IPS DF 4.7 (cell line): ENCODE results near the gene RAPGEF2.

Source experiments
- DNase-seq: peaks from one replicate; pipeline ENCODE4 v3.0.0-alpha.2; 2013; ENCODE audit warnings: low spot score; ENCODE audit errors: extremely low read depth

The RAPGEF2 gene

GRCh38 chr4:159303435-159303834 lies 200.6 kb downstream of the RAPGEF2 start:
- no peak for DNase-seq

DNA sequence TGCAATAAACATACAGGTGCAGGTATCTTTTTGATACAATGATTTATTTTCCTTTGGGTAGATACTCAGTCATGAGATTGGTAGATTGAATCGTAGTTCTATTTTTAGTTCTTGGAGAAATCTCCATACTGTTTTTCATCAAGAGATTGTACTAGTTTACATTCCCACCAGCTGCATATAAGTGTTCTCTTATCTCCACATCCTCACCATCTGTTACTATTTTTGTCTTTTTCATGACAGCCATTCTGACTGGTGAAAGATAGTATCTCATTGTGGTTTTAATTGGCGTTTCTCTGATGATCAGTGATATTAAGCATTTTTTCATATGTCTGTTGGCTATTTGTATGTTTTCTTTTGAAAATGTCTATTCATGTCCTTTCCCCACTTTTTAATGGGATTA lies 202.2 kb downstream of the RAPGEF2 start:
- no peak for DNase-seq

DNA sequence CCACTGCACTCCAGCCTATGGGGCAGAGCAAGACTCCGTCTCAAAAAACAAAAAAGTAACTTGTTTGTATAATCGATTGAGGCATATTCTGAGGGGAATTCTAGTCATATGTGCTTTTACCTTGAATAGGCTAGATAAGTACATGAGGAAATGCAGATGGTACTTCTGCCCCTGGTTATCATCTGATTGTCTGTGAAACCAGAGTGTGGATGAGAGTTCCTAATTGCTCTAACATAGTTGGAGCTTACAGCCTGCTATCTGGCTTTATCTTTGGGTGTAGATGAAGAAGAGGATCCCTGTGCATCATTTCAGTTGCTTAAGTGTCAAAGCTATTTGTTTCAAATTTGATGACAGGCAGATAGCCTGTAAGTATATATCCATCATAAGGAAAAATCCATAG lies 205.1 kb downstream of the RAPGEF2 start:
- DNase-seq, result no peak

- no peak for DNase-seq
These were observed 205.9 kb downstream of the RAPGEF2 start for GRCh38 chr4:159308566-159309340.

- DNase-seq, result no peak
These were observed 209.4 kb downstream of the RAPGEF2 start for GRCh38 chr4:159312236-159312635.

- DNase-seq, result peak; percentile 36
These were observed 213.0 kb downstream of the RAPGEF2 start for GRCh38 chr4:159315879-159316278.

GRCh38 chr4:159317203-159317602 lies 214.3 kb downstream of the RAPGEF2 start:
- no peak for DNase-seq

- DNase-seq, result no peak
These were observed 216.1 kb downstream of the RAPGEF2 start for GRCh38 chr4:159319027-159319426.

- no peak for DNase-seq
These were observed 223.6 kb downstream of the RAPGEF2 start for GRCh38 chr4:159326480-159326879.

DNA sequence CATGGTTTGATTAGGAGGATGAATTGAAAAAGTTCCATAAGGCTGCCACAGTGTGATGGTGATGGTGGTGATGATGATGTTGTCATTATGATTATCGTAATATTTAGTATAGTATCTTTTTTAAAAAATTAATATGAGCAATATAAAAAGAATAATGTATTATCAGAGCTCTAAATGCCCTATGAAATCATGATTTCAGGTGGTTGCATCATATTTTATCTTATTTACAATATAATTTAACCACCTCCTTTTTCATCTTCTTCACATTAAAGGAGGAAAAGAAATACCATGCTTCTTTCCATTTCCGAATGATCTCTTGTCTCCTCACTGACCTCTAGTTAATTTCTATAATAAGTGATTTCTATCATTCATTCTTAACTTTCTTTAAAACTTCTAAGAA lies 225.9 kb downstream of the RAPGEF2 start:
- DNase-seq, result no peak

DNA sequence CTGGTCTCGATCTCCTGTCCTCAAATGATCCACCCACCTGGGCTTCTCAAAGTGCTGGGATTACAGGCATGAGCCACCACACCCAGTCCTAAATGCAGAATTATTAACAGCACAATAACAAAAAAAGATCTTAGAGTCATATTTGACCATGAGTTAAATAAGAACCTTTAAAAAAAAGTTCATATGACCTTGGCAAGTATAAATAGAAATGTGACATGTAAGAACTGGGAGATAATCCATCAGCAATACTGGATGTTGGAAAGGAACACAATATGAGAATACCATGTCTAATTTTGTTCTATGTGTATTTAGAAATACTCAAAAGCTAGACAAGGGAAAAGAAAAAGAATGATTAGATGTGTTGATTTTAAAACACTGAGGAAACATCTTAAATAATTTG lies 231.6 kb downstream of the RAPGEF2 start:
- no peak for DNase-seq

DNA sequence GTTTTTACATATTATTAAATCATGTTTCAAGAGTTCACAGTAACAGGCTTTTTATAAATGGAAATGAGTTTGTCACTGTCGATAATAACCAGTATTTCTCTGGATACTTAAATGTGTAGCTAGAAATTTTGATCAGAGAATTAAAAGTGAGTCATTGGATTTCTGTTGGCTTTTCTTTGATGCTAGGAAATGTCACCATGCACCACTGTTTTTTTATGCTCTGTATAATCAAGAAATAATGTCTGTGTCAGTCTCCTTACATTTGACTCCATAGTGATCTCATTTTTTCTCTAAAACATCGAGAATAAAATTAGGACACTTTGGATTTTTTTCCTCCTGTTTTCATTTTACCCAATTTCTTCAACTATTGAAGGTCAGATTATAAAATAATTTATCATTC lies 234.2 kb downstream of the RAPGEF2 start:
- no peak for DNase-seq

- DNase-seq, result no peak
These were observed 238.6 kb downstream of the RAPGEF2 start for GRCh38 chr4:159341522-159341921.

DNA sequence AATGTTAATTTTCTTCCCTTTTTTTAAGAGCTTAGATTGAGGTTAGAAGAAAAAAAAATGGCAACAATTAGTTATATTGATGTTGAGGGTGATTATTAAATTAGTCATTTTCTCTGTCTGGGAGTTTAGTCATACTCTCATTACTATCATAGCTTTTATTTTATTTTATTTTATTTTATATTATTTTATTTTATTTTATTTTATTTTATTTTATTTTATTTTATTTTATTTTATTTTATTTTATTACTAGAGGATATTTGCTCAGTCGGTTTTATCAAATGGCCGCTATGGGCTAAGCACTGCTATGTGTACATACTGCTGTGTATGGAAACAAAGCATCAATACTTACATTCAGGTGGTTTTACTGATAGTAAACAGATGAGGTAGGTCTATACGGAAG lies 239.5 kb downstream of the RAPGEF2 start:
- no peak for DNase-seq

GRCh38 chr4:159343116-159343515 lies 240.2 kb downstream of the RAPGEF2 start:
- DNase-seq, result no peak

GRCh38 chr4:159344877-159345276 lies 242.0 kb downstream of the RAPGEF2 start:
- no peak for DNase-seq

DNA sequence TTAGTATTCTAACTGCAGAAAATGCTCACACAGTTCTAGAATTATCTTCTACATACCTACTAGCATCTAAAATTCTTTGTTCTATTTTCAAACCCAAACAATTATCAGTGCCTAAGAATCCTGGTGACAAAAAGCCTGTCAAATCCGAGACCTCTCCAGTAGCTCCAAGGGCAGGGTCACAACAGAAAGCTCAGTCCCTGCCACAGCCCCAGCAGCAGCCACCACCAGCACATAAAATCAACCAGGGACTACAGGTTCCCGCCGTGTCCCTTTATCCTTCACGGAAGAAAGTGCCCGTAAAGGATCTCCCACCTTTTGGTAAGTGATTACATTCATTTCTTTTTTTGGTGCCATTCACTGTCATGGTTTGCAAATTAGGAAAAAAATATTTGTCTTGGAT lies 243.8 kb downstream of the RAPGEF2 start:
- DNase-seq, result no peak

DNA sequence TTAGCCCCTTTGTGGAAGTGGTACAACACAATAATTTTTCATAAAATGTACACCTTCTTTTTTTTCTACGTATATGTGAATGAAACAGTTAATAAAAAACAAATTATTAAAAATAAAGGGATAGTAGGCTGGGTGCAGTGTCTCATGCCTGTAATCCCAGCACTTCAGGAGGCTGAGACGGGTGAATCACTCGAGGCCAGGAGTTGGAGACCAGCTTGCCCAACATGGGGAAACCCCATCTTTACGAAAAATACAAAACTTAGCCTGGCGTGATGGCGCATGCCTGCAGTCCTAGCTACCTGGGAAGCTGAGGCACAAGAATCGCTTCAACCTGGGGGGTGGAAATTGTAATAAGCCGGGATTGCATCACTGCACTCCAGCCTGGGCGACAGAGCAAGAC lies 244.9 kb downstream of the RAPGEF2 start:
- DNase-seq, result no peak

- DNase-seq, result no peak
These were observed 246.5 kb downstream of the RAPGEF2 start for GRCh38 chr4:159349332-159349731.

DNA sequence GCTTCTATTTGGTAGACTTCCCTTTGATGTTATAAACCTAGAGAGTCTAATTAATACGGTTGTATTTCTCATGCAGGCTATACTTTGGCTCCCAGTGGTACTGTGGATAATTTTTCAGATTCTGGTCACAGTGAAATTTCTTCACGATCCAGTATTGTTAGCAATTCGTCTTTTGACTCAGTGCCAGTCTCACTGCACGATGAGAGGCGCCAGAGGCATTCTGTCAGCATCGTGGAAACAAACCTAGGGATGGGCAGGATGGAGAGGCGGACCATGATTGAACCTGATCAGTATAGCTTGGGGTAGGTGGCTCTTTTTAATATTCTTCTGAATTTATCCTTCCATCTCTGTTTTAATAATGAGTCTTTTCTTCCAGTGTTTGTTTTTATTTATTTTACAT lies 249.7 kb downstream of the RAPGEF2 start:
- DNase-seq, result no peak

DNA sequence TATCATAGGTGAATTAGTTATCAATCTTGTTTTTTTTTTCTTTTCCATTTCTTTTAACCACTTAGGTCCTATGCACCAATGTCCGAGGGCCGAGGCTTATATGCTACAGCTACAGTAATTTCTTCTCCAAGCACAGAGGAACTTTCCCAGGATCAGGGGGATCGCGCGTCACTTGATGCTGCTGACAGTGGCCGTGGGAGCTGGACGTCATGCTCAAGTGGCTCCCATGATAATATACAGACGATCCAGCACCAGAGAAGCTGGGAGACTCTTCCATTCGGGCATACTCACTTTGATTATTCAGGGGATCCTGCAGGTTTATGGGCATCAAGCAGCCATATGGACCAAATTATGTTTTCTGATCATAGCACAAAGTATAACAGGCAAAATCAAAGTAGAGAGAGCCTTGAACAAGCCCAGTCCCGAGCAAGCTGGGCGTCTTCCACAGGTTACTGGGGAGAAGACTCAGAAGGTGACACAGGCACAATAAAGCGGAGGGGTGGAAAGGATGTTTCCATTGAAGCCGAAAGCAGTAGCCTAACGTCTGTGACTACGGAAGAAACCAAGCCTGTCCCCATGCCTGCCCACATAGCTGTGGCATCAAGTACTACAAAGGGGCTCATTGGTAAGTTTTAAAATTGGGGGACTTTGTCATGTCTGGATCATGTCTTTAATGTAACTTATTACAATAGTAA lies 250.7 kb downstream of the RAPGEF2 start:
- DNase-seq, result no peak

DNA sequence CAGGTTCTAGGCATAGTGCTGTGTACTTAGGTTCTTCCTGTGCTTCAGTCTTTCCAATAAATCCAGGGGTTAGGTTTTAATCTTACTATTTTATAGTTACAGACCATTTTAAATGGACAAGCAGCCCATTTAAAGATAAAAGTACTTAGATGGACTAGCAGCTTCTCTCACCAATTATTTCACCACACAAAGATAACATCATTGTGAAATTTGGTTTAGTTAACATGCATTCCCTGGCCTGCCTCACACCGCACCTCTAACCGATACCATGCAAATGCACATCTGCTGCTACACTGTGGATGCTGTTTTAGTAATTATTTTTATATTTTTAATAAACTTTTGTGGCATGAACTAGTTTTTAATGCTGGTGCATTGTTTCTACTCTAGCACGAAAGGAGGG lies 252.6 kb downstream of the RAPGEF2 start:
- no peak for DNase-seq

- no peak for DNase-seq
These were observed 254.5 kb downstream of the RAPGEF2 start for GRCh38 chr4:159357350-159357749.
